Measurements from ENCODE around the gene PLCB4. TPM values are rescaled to one million over a fixed set of nuclear protein-coding genes. Genes with fewer than 3 reads are reported as not detected.

The PLCB4 gene
- total and polyA plus RNA-seq, 2 donors (not counting 1 experiment from before 2014, with no cell fraction given) = 7.3 to 13.7 TPM

GRCh38 chr20:9352739-9353138 is 283.9 kb downstream of the PLCB4 start:
- no peak for DNase-seq (ENCODE audit: low read depth in 2 of 2)
- Histone ChIP-seq H3K4me3 (replicated peaks in 1 of 4; ENCODE audit: control extremely low read depth in 1 of 4, insufficient read depth in 1 of 4, low read depth in 3 of 4, low read length in 4 of 4) (no peak overlapping the region), H3K27ac (ENCODE audit: insufficient read depth, low read length) (no peak overlapping the region), H3K9me3 (ENCODE audit: control insufficient read depth, insufficient read depth, low read depth, low read length) (no peaks in the 10 kb centered on the region), H4K20me1 (ENCODE audit: control insufficient read depth, extremely low read depth, insufficient read depth, low read length) (no peaks in the 10 kb centered on the region), H3K36me3 (ENCODE audit: control insufficient read depth, insufficient read depth, low read length) (no peaks in the 10 kb centered on the region), H3K4me1 (ENCODE audit: control insufficient read depth, extremely low read depth, insufficient read depth, low read length) (no peaks in the 10 kb centered on the region), H3K27me3 (ENCODE audit: control insufficient read depth, insufficient read depth, low read length) (no peaks in the 10 kb centered on the region), H3K79me2 (ENCODE audit: control insufficient read depth, insufficient read depth, low read length) (no peaks in the 10 kb centered on the region), H3K9ac (ENCODE audit: insufficient read depth, low read length) (no peak overlapping the region), H2AFZ (ENCODE audit: low read length) (no peak overlapping the region), H3K4me2 (ENCODE audit: extremely low read depth, insufficient read depth, low read length) (no peak overlapping the region)
- TF ChIP-seq EZH2 (IDR thresholded peaks at IDR 0.05; ENCODE audit: low read length, missing control alignments) (no peak), CTCF (conservative IDR thresholded peaks at IDR 0.05 in 1 of 2, IDR thresholded peaks at IDR 0.05 in 1 of 2; ENCODE audit: low read depth in 1 of 2, low read length in 2 of 2) (no peak)

GRCh38 chr20:9353180-9353915 is 284.5 kb downstream of the PLCB4 start:
- Histone ChIP-seq H3K27ac (ENCODE audit: insufficient read depth, low read length) (no peak overlapping the region), H3K9ac (ENCODE audit: insufficient read depth, low read length) (no peak overlapping the region), H3K4me3 (replicated peaks in 1 of 4; ENCODE audit: control extremely low read depth in 1 of 4, insufficient read depth in 1 of 4, low read depth in 3 of 4, low read length in 4 of 4) (no peak overlapping the region), H3K27me3 (ENCODE audit: control insufficient read depth, insufficient read depth, low read length) (no peaks in the 10 kb centered on the region), H3K79me2 (ENCODE audit: control insufficient read depth, insufficient read depth, low read length) (no peaks in the 10 kb centered on the region), H4K20me1 (ENCODE audit: control insufficient read depth, extremely low read depth, insufficient read depth, low read length) (no peaks in the 10 kb centered on the region), H2AFZ (ENCODE audit: low read length) (no peak overlapping the region), H3K4me1 (ENCODE audit: control insufficient read depth, extremely low read depth, insufficient read depth, low read length) (no peaks in the 10 kb centered on the region), H3K4me2 (ENCODE audit: extremely low read depth, insufficient read depth, low read length) (no peak overlapping the region), H3K9me3 (ENCODE audit: control insufficient read depth, insufficient read depth, low read depth, low read length) (no peaks in the 10 kb centered on the region), H3K36me3 (ENCODE audit: control insufficient read depth, insufficient read depth, low read length) (no peaks in the 10 kb centered on the region)
- TF ChIP-seq CTCF (conservative IDR thresholded peaks at IDR 0.05 in 1 of 2, IDR thresholded peaks at IDR 0.05 in 1 of 2; ENCODE audit: low read depth in 1 of 2, low read length in 2 of 2) = peak in 1 of 2 donors; percentile 27
- TF ChIP-seq EZH2 (IDR thresholded peaks at IDR 0.05; ENCODE audit: low read length, missing control alignments) = no peak
- no peak for DNase-seq (ENCODE audit: low read depth in 2 of 2)

- Histone ChIP-seq H2AFZ (ENCODE audit: low read length) (no peak overlapping the region), H3K9me3 (ENCODE audit: control insufficient read depth, insufficient read depth, low read depth, low read length) (no peaks in the 10 kb centered on the region), H3K4me1 (ENCODE audit: control insufficient read depth, extremely low read depth, insufficient read depth, low read length) (no peaks in the 10 kb centered on the region), H3K27me3 (ENCODE audit: control insufficient read depth, insufficient read depth, low read length) (no peaks in the 10 kb centered on the region), H3K9ac (ENCODE audit: insufficient read depth, low read length) (no peak overlapping the region), H3K4me2 (ENCODE audit: extremely low read depth, insufficient read depth, low read length) (no peak overlapping the region), H4K20me1 (ENCODE audit: control insufficient read depth, extremely low read depth, insufficient read depth, low read length) (no peaks in the 10 kb centered on the region), H3K36me3 (ENCODE audit: control insufficient read depth, insufficient read depth, low read length) (no peaks in the 10 kb centered on the region), H3K79me2 (ENCODE audit: control insufficient read depth, insufficient read depth, low read length) (no peaks in the 10 kb centered on the region), H3K4me3 (replicated peaks in 1 of 4; ENCODE audit: control extremely low read depth in 1 of 4, insufficient read depth in 1 of 4, low read depth in 3 of 4, low read length in 4 of 4) (no peak overlapping the region), H3K27ac (ENCODE audit: insufficient read depth, low read length) (no peak overlapping the region)
- peak in 1 of 2 donors; percentile 54 for DNase-seq (ENCODE audit: low read depth in 2 of 2)
- no peak for TF ChIP-seq CTCF (conservative IDR thresholded peaks at IDR 0.05 in 1 of 2, IDR thresholded peaks at IDR 0.05 in 1 of 2; ENCODE audit: low read depth in 1 of 2, low read length in 2 of 2)
- no peak for TF ChIP-seq EZH2 (IDR thresholded peaks at IDR 0.05; ENCODE audit: low read length, missing control alignments)
These were observed 285.0 kb downstream of the PLCB4 start for GRCh38 chr20:9353916-9354276.

Measured in fibroblast of lung (primary cell).